Heart left ventricle (tissue), 16 donors: Measurements from ENCODE around the gene TMEM37. TPM values are rescaled to one million over a fixed set of nuclear protein-coding genes. Genes with fewer than 3 reads are reported as not detected.

Experiments used
- ATAC-seq, 4 donors: fragments of 200-7000 bp; cut with Tn5 transposase; one replicate each; pipeline ENCODE4 v1.9.1; 2020 to 2022; ENCODE audit warnings: moderate library complexity in 4 of 4, mild to moderate bottlenecking in 3 of 4, moderate number of reproducible peaks in 1 of 4
- DNase-seq, 5 donors: peaks; one replicate each; pipeline ENCODE4 v3.0.0-alpha.2; 2020
- H3K27ac ChIP-seq, 12 donors: fragments of 200-600 bp; sonication (generic) in 4 of 12; one replicate each; pipeline versions ENCODE4 v1.5.0 to v1.8.0; 2016 to 2022; ENCODE audit warnings: mild to moderate bottlenecking in 2 of 12
- H3K27me3 ChIP-seq, 9 donors: fragments of 200-600 bp; sonication (generic) in 2 of 9; one replicate each; pipeline versions ENCODE4 v1.5.1 to v1.8.0; 2016 to 2022; ENCODE audit warnings: mild to moderate bottlenecking in 3 of 9
- H3K36me3 ChIP-seq, 9 donors: fragments of 200-600 bp; sonication (generic) in 2 of 9; one replicate each; pipeline versions ENCODE4 v1.5.0 to v1.8.0; 2018 to 2022; ENCODE audit warnings: mild to moderate bottlenecking in 2 of 9
- H3K4me1 ChIP-seq, 12 donors: fragments of 200-600 bp; sonication (generic) in 4 of 12; one replicate each; pipeline versions ENCODE4 v1.5.0 to v1.8.0; 2016 to 2022; ENCODE audit warnings: mild to moderate bottlenecking in 3 of 12
- H3K4me3 ChIP-seq, 12 donors: fragments of 200-600 bp; sonication (generic) in 4 of 12; one replicate each; pipeline versions ENCODE4 v1.5.0 to v1.8.0; 2017 to 2022; ENCODE audit warnings: mild to moderate bottlenecking in 9 of 12, moderate library complexity in 4 of 12
- H3K9me3 ChIP-seq, 12 donors: fragments of 200-600 bp; sonication (generic) in 4 of 12; one replicate each; pipeline versions ENCODE4 v1.5.0 to v1.8.0; 2016 to 2022; ENCODE audit warnings: mild to moderate bottlenecking in 1 of 12
- CTCF ChIP-seq, 12 donors: fragments of 200-600 bp; sonication (generic) in 4 of 12; IDR thresholded peaks; one replicate each; pipeline versions ENCODE4 v1.5.0 to v1.8.0; 2018 to 2022; ENCODE audit warnings: antibody characterized with exemption in 12 of 12, mild to moderate bottlenecking in 5 of 12
- POLR2A ChIP-seq, 2 donors: fragments of 450-650 bp; IDR thresholded peaks; one replicate each; pipeline ENCODE4 v1.6.1; 2017; ENCODE audit warnings: antibody characterized with exemption in 2 of 2, mild to moderate bottlenecking in 2 of 2, moderate library complexity in 2 of 2
- WGBS, 4 donors: extraction: QIAGEN DNeasy Blood & Tissue Kit in 2 of 4; methylation state at CpG; one replicate each; pipeline versions ENCODE4 v1.1.5 to v1.1.7; 2013 to 2018; 5-methylcytosine and 5-hydroxymethylcytosine counted together
- intact Hi-C, 10 donors: fragments of 100-400 bp; cut with DNase I; formaldehyde crosslinking; loops; one replicate each; pipeline versions ENCODE4 v1.11.1 to v1.14.2; 2022
- polyA plus RNA-seq, 2 donors: library from polyadenylated mRNA; stranded (reverse); fragments of 200-250 nt; gene quantifications; one replicate each; pipeline ENCODE4 v1.2.3, GENCODE V29; 2013
- total RNA-seq, 9 donors: library from RNA; depleted of rRNA in 2 of 9; stranded (reverse); fragments of >200 nt in 2 of 9; fragmentation: NEBNext Ultra II Directional in 3 of 9; extraction: Animal tissue kit (Norgen Biotek cat#: 25700) in 3 of 9; gene quantifications; one replicate each; pipeline versions ENCODE4 v1.1.0 to v1.2.4, GENCODE V29; 2016 to 2023
- donor health status: ischemic (EF 13 %, LVEDD 7.1; RV severe dilation, severe dysfunction).
- donor health status: healthy with polysubstance abuse.
- donor health status: DM: no; HTN: yes; CAD: no.
- donor health status: DM: no; HTN: no; CAD: no.
- donor health status: ischemic (EF 25% LVEDD 6.9; RV normal size, moderate dysfunction).
- donor health status: ischemic (EF 25% LVEDD 5.7; RV mildly dilated, moderate dysfunction).
- donor health status: healthy.
- donor health status: DM: yes; HTN: yes; CAD: no.
- donor health status: ischemic (EF 35%, LVEDD 5.7; RV mildly dilated, moderate dysfunction).
- donor health status: nonischemic (EF 11% LVEDD 7.7; RV severe dilation, severe dysfunction).
- donor health status: DM: yes; HTN: yes; CAD: no.
- donor health status: PGD.
- donor health status: ischemic (EF 29% LVEDD 5.4; RV normal size, mild dysfunction).
- donor health status: nonischemic (EF 23%, LVEDD 6.1; RV moderate dilation, normal function).

The TMEM37 gene
- total and polyA plus RNA-seq, 11 donors, result 0.75 to 24.6 (median 1.6) TPM

GRCh38 chr2:119486196-119486827, 54.7 kb downstream of the TMEM37 start:
- no peak for DNase-seq
- Histone ChIP-seq H3K9me3 (no peaks in the 10 kb centered on the region), H3K36me3 (no peaks in the 10 kb centered on the region), H3K4me3 (no peak overlapping the region), H3K27me3 (peaks cover 0 to 4% (median 0%) of the 10 kb centered on the region in 9 donors), H3K27ac (peak overlapping the region; percentile 53 to 88 (median 77)), H3K4me1 (peaks cover 0 to 83% (median 49%) of the 10 kb centered on the region in 12 donors)
- no peak for ATAC-seq
- intact Hi-C loops, result no loop called here
- TF ChIP-seq POLR2A (IDR thresholded peaks at IDR 0.05) (no peak), CTCF (IDR thresholded peaks at IDR 0.05) (no peak)
- WGBS, 4 donors, result 78 to 80% (median 80%) methylated on average over 10 of the region's 10 CpGs

GRCh38 chr2:119486886-119487285, 55.2 kb downstream of the TMEM37 start:
- H3K9me3 ChIP-seq, result no peaks in the 10 kb centered on the region
- H3K4me1 ChIP-seq, result peaks cover 0 to 81% (median 50%) of the 10 kb centered on the region in 12 donors
- DNase-seq (no peak), ATAC-seq (peak in 1 of 4 donors; percentile 29)
- peak overlapping the region; percentile 16 to 88 (median 77) for H3K27ac ChIP-seq
- H3K27me3 ChIP-seq, result peaks cover 0 to 4% (median 0%) of the 10 kb centered on the region in 9 donors
- H3K4me3 ChIP-seq, result no peak overlapping the region
- TF ChIP-seq CTCF (IDR thresholded peaks at IDR 0.05) (no peak), POLR2A (IDR thresholded peaks at IDR 0.05) (no peak)
- intact Hi-C loops, result no loop called here
- H3K36me3 ChIP-seq, result no peaks in the 10 kb centered on the region
- 24 to 41% (median 31%) methylated on average over 6 to 7 of the region's 7 CpGs for WGBS, 4 donors

GRCh38 chr2:119487434-119488244, 56.0 kb downstream of the TMEM37 start:
- Histone ChIP-seq H3K4me1 (peaks cover 0 to 82% (median 49%) of the 10 kb centered on the region in 12 donors), H3K27me3 (peaks cover 0 to 4% (median 0%) of the 10 kb centered on the region in 9 donors), H3K27ac (peak overlapping the region in 11 of 12 donors; percentile 63 to 88 (median 78)), H3K4me3 (no peak overlapping the region), H3K36me3 (no peaks in the 10 kb centered on the region), H3K9me3 (no peaks in the 10 kb centered on the region)
- intact Hi-C loops, result no loop called here
- TF ChIP-seq CTCF (IDR thresholded peaks at IDR 0.05) (no peak), POLR2A (IDR thresholded peaks at IDR 0.05) (no peak)
- 25 to 36% (median 31%) methylated on average over 9 of the region's 9 CpGs for WGBS, 4 donors
- DNase-seq (no peak), ATAC-seq (peak in 1 of 4 donors; percentile 1)

Other genes starting within 250 kb of the TMEM37 start
- gene STEAP3, start 208.0 kb upstream of the TMEM37 start, total RNA-seq, result 10 to 100 TPM in 6 of 9 donors, 1 to 10 TPM in 3; 6.9 to 38.5 (median 12.2) TPM
- 1 to 10 TPM; 4.9 to 9.2 TPM for gene STEAP3, start 208.0 kb upstream of the TMEM37 start, polyA plus RNA-seq
- 10 to 100 TPM in 1 of 9 donors, 1 to 10 TPM in 8; 1.7 to 11.8 (median 8.8) TPM for gene C2orf76, start 65.0 kb upstream of the TMEM37 start, total RNA-seq
- gene C2orf76, start 65.0 kb upstream of the TMEM37 start, polyA plus RNA-seq, result 10 to 100 TPM; 11.3 to 13.8 TPM
- 100 to 1,000 TPM; 208 to 502 (median 273) TPM for gene DBI, start 64.9 kb upstream of the TMEM37 start, total RNA-seq
- gene DBI, start 64.9 kb upstream of the TMEM37 start, polyA plus RNA-seq, result 100 to 1,000 TPM; 520 to 868 TPM
- gene SCTR, start 92.6 kb downstream of the TMEM37 start, total RNA-seq, result 1 to 10 TPM in 2 of 9 donors, under 1 TPM in 6, not detected in 1; 0.28 to 2.2 (median 0.44) TPM
- gene SCTR, start 92.6 kb downstream of the TMEM37 start, polyA plus RNA-seq, result under 1 TPM in 1 of 2 donors, not detected in 1; 0.72 TPM
- gene CFAP221, start 112.6 kb downstream of the TMEM37 start, total RNA-seq, result 1 to 10 TPM in 6 of 9 donors, under 1 TPM in 2, not detected in 1; 0.86 to 2.2 (median 1.7) TPM
- under 1 TPM; 0.08 to 0.18 TPM for gene CFAP221, start 112.6 kb downstream of the TMEM37 start, polyA plus RNA-seq
- 10 to 100 TPM in 3 of 9 donors, 1 to 10 TPM in 6; 7.7 to 13.7 (median 9.6) TPM for gene TMEM177, start 247.3 kb downstream of the TMEM37 start, total RNA-seq
- 10 to 100 TPM in 1 of 2 donors, 1 to 10 TPM in 1; 8.8 to 13.2 TPM for gene TMEM177, start 247.3 kb downstream of the TMEM37 start, polyA plus RNA-seq